SK-N-SH (cell line): Measurements from ENCODE around the gene NPR1. TPM values are rescaled to one million over a fixed set of nuclear protein-coding genes. Genes with fewer than 3 reads are reported as not detected.

Source experiments
- CTCF ChIA-PET: fragments of 300-600, 350-600 bp; formaldehyde crosslinking; extraction: SDS; loops from one replicate; lab custom pipeline; 2021; lab: Yijun Ruan, JAX
- POLR2A ChIA-PET: fragments of 350-600 bp; sonication (Branson Sonifier 250); formaldehyde crosslinking; extraction: SDS; loops from one replicate; lab custom pipeline; 2020; ENCODE audit warnings: antibody characterized with exemption, inconsistent platforms; lab: Yijun Ruan, JAX
- DNase-seq: peaks from one replicate; pipeline ENCODE4 v3.0.0; 2012
- H2AFZ ChIP-seq: fragments of 200-600 bp; sonication (generic); 2 replicates; pipeline ENCODE4 v1.8.1; 2016; ENCODE audit warnings: antibody characterized with exemption, mild to moderate bottlenecking, low read depth
- H3F3A ChIP-seq: fragments of 200-600 bp; sonication (generic); replicated peaks from 2 replicates; pipeline ENCODE3; 2016; ENCODE audit warnings: antibody characterized with exemption, mild to moderate bottlenecking; ENCODE audit not compliant: insufficient read depth
- H3K27ac ChIP-seq, 2 experiments: fragments of 200-500 bp in 1 of 2; fragments of 200-600 bp in 1 of 2; sonication (Bioruptor generic) in 1 of 2; sonication (generic), shearing (Covaris generic) in 1 of 2; 2 replicates each; pipeline versions ENCODE4 v1.5.1 to v1.6.1; 2014 to 2016; ENCODE audit warnings: low read depth in 2 of 2, inconsistent platforms in 1 of 2, low read length in 1 of 2, mild to moderate bottlenecking in 1 of 2, mixed read lengths in 1 of 2
- H3K27me3 ChIP-seq: fragments of 200-600 bp; sonication (generic), shearing (Covaris generic); 2 replicates; pipeline ENCODE4 v1.6.1; 2016; ENCODE audit warnings: mixed run types; ENCODE audit not compliant: insufficient read depth
- H3K36me3 ChIP-seq, 2 experiments: fragments of 200-500 bp in 1 of 2; fragments of 200-600 bp in 1 of 2; sonication (Bioruptor generic) in 1 of 2; sonication (generic) in 1 of 2; replicated peaks in 1 of 2; 2 replicates each; pipeline versions ENCODE3 to v1.5.1; 2014 to 2016; ENCODE audit warnings: low read length in 1 of 2, mild to moderate bottlenecking in 1 of 2; ENCODE audit not compliant: insufficient read depth in 2 of 2, control insufficient read depth in 1 of 2
- H3K4me1 ChIP-seq, 2 experiments: fragments of 200-500 bp in 1 of 2; fragments of 200-600 bp in 1 of 2; sonication (Bioruptor generic) in 1 of 2; sonication (generic), shearing (Covaris generic) in 1 of 2; 2 replicates each; pipeline versions ENCODE4 v1.5.1 to v1.6.1; 2014 to 2016; ENCODE audit warnings: low read depth in 1 of 2, low read length in 1 of 2, mixed run types in 1 of 2; ENCODE audit not compliant: insufficient read depth in 2 of 2, control insufficient read depth in 1 of 2
- H3K4me2 ChIP-seq: fragments of 200-600 bp; sonication (generic), shearing (Covaris generic); 2 replicates; pipeline ENCODE4 v1.6.1; 2017; ENCODE audit warnings: mixed run types
- H3K4me3 ChIP-seq, 2 experiments: fragments of 200-500 bp in 1 of 2; fragments of 200-600 bp in 1 of 2; sonication (Bioruptor generic) in 1 of 2; sonication (generic), shearing (Covaris generic) in 1 of 2; 2 replicates each; pipeline versions ENCODE4 v1.5.1 to v1.8.1; 2014 to 2016; ENCODE audit warnings: low read depth in 2 of 2, inconsistent platforms in 1 of 2, low read length in 1 of 2, mild to moderate bottlenecking in 1 of 2, mixed read lengths in 1 of 2, moderate library complexity in 1 of 2
- H3K79me2 ChIP-seq: fragments of 200-600 bp; sonication (generic); 2 replicates; pipeline ENCODE4 v1.8.1; 2017; ENCODE audit warnings: mild to moderate bottlenecking; ENCODE audit not compliant: insufficient read depth
- H3K9ac ChIP-seq: fragments of 200-600 bp; sonication (generic); 2 replicates; pipeline ENCODE4 v1.6.1; 2017; ENCODE audit warnings: mixed run types
- H3K9me2 ChIP-seq: fragments of 200-600 bp; sonication (generic); 2 replicates; pipeline ENCODE4 v1.6.1; 2017; ENCODE audit warnings: mixed run types
- H3K9me3 ChIP-seq: fragments of 200-600 bp; sonication (generic); 2 replicates; pipeline ENCODE4 v1.6.1; 2017; ENCODE audit warnings: mixed run types, mild to moderate bottlenecking, moderate library complexity
- H4K20me1 ChIP-seq: fragments of 200-600 bp; sonication (generic); 2 replicates; pipeline ENCODE4 v1.6.1; 2017; ENCODE audit warnings: mild to moderate bottlenecking, mixed run types; ENCODE audit not compliant: insufficient read depth
- FOXJ3 ChIP-seq: sonication (generic); formaldehyde crosslinking; IDR thresholded peaks from 2 replicates; pipeline ENCODE4 v1.5.1; 2020; ENCODE audit warnings: mild to moderate bottlenecking, missing genetic modification reagents
- GABPA ChIP-seq: IDR thresholded peaks from 2 replicates; pipeline ENCODE4 v1.4.0; 2012; ENCODE audit warnings: low read depth, mild to moderate bottlenecking
- MEF2A ChIP-seq: IDR thresholded peaks from 2 replicates; pipeline ENCODE4 v1.4.0; 2012; ENCODE audit warnings: low read depth, borderline replicate concordance
- MXI1 ChIP-seq: IDR thresholded peaks from 2 replicates; pipeline ENCODE4 v1.6.1; 2012; ENCODE audit warnings: mild to moderate bottlenecking, low read depth, low read length, improper control_type of control experiment
- PBX3 ChIP-seq: IDR thresholded peaks from 2 replicates; pipeline ENCODE4; 2012
- RAD21 ChIP-seq: IDR thresholded peaks from 2 replicates; pipeline ENCODE4 v1.6.1; 2012; ENCODE audit warnings: mild to moderate bottlenecking, low read length
- REST ChIP-seq: IDR thresholded peaks from 2 replicates; pipeline ENCODE4 v1.6.1; 2012; ENCODE audit warnings: mild to moderate bottlenecking, low read depth, low read length, moderate library complexity
- RFX5 ChIP-seq: IDR thresholded peaks from 2 replicates; pipeline ENCODE4 v1.6.1; 2012; ENCODE audit warnings: mild to moderate bottlenecking, improper control_type of control experiment, low read length
- SIN3A ChIP-seq: IDR thresholded peaks from 2 replicates; pipeline ENCODE4 v1.6.1; 2012; ENCODE audit warnings: low read depth, mild to moderate bottlenecking, low read length, moderate library complexity, borderline replicate concordance
- TCF12 ChIP-seq: IDR thresholded peaks from 2 replicates; pipeline ENCODE4 v1.4.0; 2012
- ZBTB33 ChIP-seq: IDR thresholded peaks from 2 replicates; pipeline ENCODE4 v1.4.0; 2012; ENCODE audit warnings: low read depth, borderline replicate concordance
- WGBS: methylation state at CpG from one replicate; pipeline ENCODE4 v1.1.6; 2017; ENCODE audit warnings: low lambda C conversion rate; 5-methylcytosine and 5-hydroxymethylcytosine counted together
- polyA plus RNA-seq, 3 experiments: library from polyadenylated mRNA; depleted of rRNA; stranded (reverse); fragments of >200 nt; gene quantifications; 2 replicates each; pipeline ENCODE4 v1.2.3, GENCODE V29; 2012

The NPR1 gene
- polyA plus RNA-seq, 1 of the 3 experiments (the other 2 are of a cell fraction) = 0.12 TPM

GRCh38 chr1:153697191-153698019 is 18.9 kb downstream of the NPR1 start:
- no peaks in the 10 kb centered on the region for H3K79me2 ChIP-seq
- no peaks in the 10 kb centered on the region for H4K20me1 ChIP-seq
- no peaks in the 10 kb centered on the region for H3K36me3 ChIP-seq
- TF ChIP-seq PBX3 (peak; percentile 62), TCF12 (no peak), REST (no peak), RFX5 (no peak), FOXJ3 (CRISPR knock-in tag) (no peak), RAD21 (no peak)
- peak; percentile 27 for DNase-seq
- H3K27ac ChIP-seq = no peak overlapping the region
- ChIA-PET POLR2A (no interaction called here), CTCF (interaction anchor here (1.4 to 1.7 kb wide), 2 partner anchors 20 to 52 kb away, joined by 6 to 7 read pairs; no protein-coding TSS in a partner anchor)
- 70% methylated on average over 8 of the region's 12 CpGs for WGBS
- peaks cover 3% of the 10 kb centered on the region for H3F3A ChIP-seq
- peak overlapping the region; percentile 72; the same call in 1 of the 2 replicates for H2AFZ ChIP-seq
- no peak overlapping the region for H3K4me3 ChIP-seq
- H3K9ac ChIP-seq = no peak overlapping the region
- H3K4me2 ChIP-seq = no peak overlapping the region
- peaks cover 0 to 16% of the 10 kb centered on the region in 2 experiments; a peak in 1 of 4 replicates for H3K4me1 ChIP-seq
- H3K9me2 ChIP-seq = no peaks in the 10 kb centered on the region
- no peaks in the 10 kb centered on the region for H3K27me3 ChIP-seq
- no peaks in the 10 kb centered on the region for H3K9me3 ChIP-seq

GRCh38 chr1:153698020-153698922 is 19.8 kb downstream of the NPR1 start:
- H3K36me3 ChIP-seq = no peaks in the 10 kb centered on the region
- H4K20me1 ChIP-seq = no peaks in the 10 kb centered on the region
- H3F3A ChIP-seq = peaks cover 3% of the 10 kb centered on the region
- H3K4me3 ChIP-seq = no peak overlapping the region
- H3K9ac ChIP-seq = no peak overlapping the region
- H2AFZ ChIP-seq = peak overlapping the region; percentile 74; the same call in 1 of the 2 replicates
- 82% methylated on average over 29 of the region's 29 CpGs for WGBS
- no peaks in the 10 kb centered on the region for H3K79me2 ChIP-seq
- H3K9me2 ChIP-seq = no peaks in the 10 kb centered on the region
- ChIA-PET POLR2A (no interaction called here), CTCF (interaction anchor here (1.4 to 3.2 kb wide), 3 partner anchors 20 to 51 kb away, joined by 6 to 13 read pairs (median 7); partner anchors contain the start of gene NPR1)
- H3K27me3 ChIP-seq = no peaks in the 10 kb centered on the region
- H3K4me1 ChIP-seq = peaks cover 0 to 16% of the 10 kb centered on the region in 2 experiments; a peak in 1 of 4 replicates
- no peak overlapping the region for H3K4me2 ChIP-seq
- peak; percentile 49 for DNase-seq
- no peak overlapping the region for H3K27ac ChIP-seq
- no peaks in the 10 kb centered on the region for H3K9me3 ChIP-seq
- TF ChIP-seq RAD21 (no peak), ZBTB33 (no peak), GABPA (no peak), MXI1 (no peak), MEF2A (no peak), REST (no peak), SIN3A (no peak)
